ENCODE measurements around the gene SLC4A8.

SLC4A8 gene

GRCh38 chr12:51388846-51389245 lies 35.8 kb upstream of the SLC4A8 start:
- TF ChIP-seq CTCF (IDR thresholded peaks at IDR 0.05; ENCODE audit: low read depth, low read length) (no peak), MYC (IDR thresholded peaks at IDR 0.05; ENCODE audit: low read depth, low read length) (no peak), MAX (IDR thresholded peaks at IDR 0.05; ENCODE audit: low read depth, low read length) (no peak), POLR2A (IDR thresholded peaks at IDR 0.05; ENCODE audit: extremely low read depth, insufficient read length) (no peak)
- DNase-seq (ENCODE audit: low read depth), result no peak
- no peak overlapping the region for H3K4me3 ChIP-seq (ENCODE audit: low read depth, low read length)

GRCh38 chr12:51389302-51389999 lies 35.2 kb upstream of the SLC4A8 start:
- H3K4me3 ChIP-seq (ENCODE audit: low read depth, low read length), result no peak overlapping the region
- peak; percentile 59 for DNase-seq (ENCODE audit: low read depth)
- TF ChIP-seq MAX (IDR thresholded peaks at IDR 0.05; ENCODE audit: low read depth, low read length) (no peak), CTCF (IDR thresholded peaks at IDR 0.05; ENCODE audit: low read depth, low read length) (no peak), MYC (IDR thresholded peaks at IDR 0.05; ENCODE audit: low read depth, low read length) (no peak), POLR2A (IDR thresholded peaks at IDR 0.05; ENCODE audit: extremely low read depth, insufficient read length) (no peak)

- peak overlapping the region; percentile 68 for H3K4me3 ChIP-seq (ENCODE audit: low read depth, low read length)
- no peak for DNase-seq (ENCODE audit: low read depth)
- TF ChIP-seq MAX (IDR thresholded peaks at IDR 0.05; ENCODE audit: low read depth, low read length) (no peak), POLR2A (IDR thresholded peaks at IDR 0.05; ENCODE audit: extremely low read depth, insufficient read length) (no peak), MYC (IDR thresholded peaks at IDR 0.05; ENCODE audit: low read depth, low read length) (no peak), CTCF (IDR thresholded peaks at IDR 0.05; ENCODE audit: low read depth, low read length) (no peak)
Measured at GRCh38 chr12:51390457-51390856, 34.2 kb upstream of the SLC4A8 start.

GRCh38 chr12:51390891-51391282 lies 33.7 kb upstream of the SLC4A8 start:
- TF ChIP-seq MAX (IDR thresholded peaks at IDR 0.05; ENCODE audit: low read depth, low read length) (peak; percentile 78), CTCF (IDR thresholded peaks at IDR 0.05; ENCODE audit: low read depth, low read length) (no peak)
- peak overlapping the region; percentile 68 for H3K4me3 ChIP-seq (ENCODE audit: low read depth, low read length)
- peak; percentile 82 for DNase-seq (ENCODE audit: low read depth)

- H3K4me3 ChIP-seq (ENCODE audit: low read depth, low read length), result peak within 1 kb of the TSS; percentile 68
- peak; percentile 42 for TF ChIP-seq POLR2A (IDR thresholded peaks at IDR 0.05; ENCODE audit: extremely low read depth, insufficient read length)
- no peak for TF ChIP-seq CTCF (IDR thresholded peaks at IDR 0.05; ENCODE audit: low read depth, low read length)
- no peak for TF ChIP-seq MAX (IDR thresholded peaks at IDR 0.05; ENCODE audit: low read depth, low read length)
- TF ChIP-seq MYC (IDR thresholded peaks at IDR 0.05; ENCODE audit: low read depth, low read length), result no peak
- no peak for DNase-seq (ENCODE audit: low read depth)
Measured at GRCh38 chr12:51391283-51392123, 33.1 kb upstream of the SLC4A8 start, which contains the start of gene GALNT6. Gene GALNT6 (minus strand): TSS chr12:51391406. CDS start chr12:51379781, 11,625 bp downstream.

Data from NB4 (cell line).